GM19351 (cell line): ENCODE measurements around the gene CPA4.
A peak's percentile ranks its signal among the peaks of the same experiment; 100 is the strongest.
"Not testable (repeated sequence)": the region's sequence is repeated elsewhere in the genome, so short reads cannot be mapped to it uniquely, and the experiment has no call there.

Source experiments
- ATAC-seq: cut with Tn5 transposase; IDR thresholded peaks from one replicate; pipeline ENCODE4 v1.9.1; 2021; ENCODE audit warnings: mild to moderate bottlenecking, moderate library complexity; ENCODE audit not compliant: unreplicated experiment

The CPA4 gene

GRCh38 chr7:130301501-130302020, 8.6 kb downstream of the CPA4 start:
- no peak for ATAC-seq

- ATAC-seq = no peak
Observed at GRCh38 chr7:130302649-130303048, 9.7 kb downstream of the CPA4 start.

- ATAC-seq = no peak
Observed at GRCh38 chr7:130303127-130303526, 10.2 kb downstream of the CPA4 start.

- ATAC-seq = no peak
Observed at GRCh38 chr7:130303551-130303950, 10.6 kb downstream of the CPA4 start.

GRCh38 chr7:130303982-130304381, 11.0 kb downstream of the CPA4 start:
- no peak for ATAC-seq

GRCh38 chr7:130304878-130305277, 11.9 kb downstream of the CPA4 start:
- no peak for ATAC-seq

GRCh38 chr7:130305433-130306042, 12.6 kb downstream of the CPA4 start:
- ATAC-seq = no peak

- peak; percentile 45 for ATAC-seq
Observed at GRCh38 chr7:130309986-130310385, 17.0 kb downstream of the CPA4 start.

GRCh38 chr7:130314305-130314704, 21.3 kb downstream of the CPA4 start:
- ATAC-seq = no peak

- ATAC-seq = no peak
Observed at GRCh38 chr7:130319541-130319940, 26.6 kb downstream of the CPA4 start.

- not testable (repeated sequence) for ATAC-seq
Observed at GRCh38 chr7:130321542-130322229, 28.7 kb downstream of the CPA4 start.

GRCh38 chr7:130322615-130323014, 29.7 kb downstream of the CPA4 start:
- ATAC-seq = no peak

GRCh38 chr7:130324306-130324943, 31.5 kb downstream of the CPA4 start:
- ATAC-seq = no peak

- ATAC-seq = no peak
Observed at GRCh38 chr7:130329681-130330080, 36.7 kb downstream of the CPA4 start.

- no peak for ATAC-seq
Observed at GRCh38 chr7:130332259-130333053, 39.5 kb downstream of the CPA4 start.

- ATAC-seq = no peak
Observed at GRCh38 chr7:130333832-130334231, 40.9 kb downstream of the CPA4 start.

GRCh38 chr7:130334274-130334673, 41.3 kb downstream of the CPA4 start:
- no peak for ATAC-seq

GRCh38 chr7:130337410-130337971, 44.5 kb downstream of the CPA4 start:
- no peak for ATAC-seq

- no peak for ATAC-seq
Observed at GRCh38 chr7:130338233-130338632, 45.3 kb downstream of the CPA4 start.

GRCh38 chr7:130341882-130342281, 48.9 kb downstream of the CPA4 start:
- no peak for ATAC-seq
